SU-DHL-6 (cell line): Measurements from ENCODE around the gene MBD5.

Experiments used
- CTCF ChIP-seq: fragments of 200-600 bp; sonication (generic); IDR thresholded peaks from one replicate; pipeline ENCODE4 v1.5.1; 2017; ENCODE audit warnings: antibody characterized with exemption, mild to moderate bottlenecking, low read length, moderate library complexity; ENCODE audit not compliant: insufficient read depth, poor library complexity, severe bottlenecking
- EZH2phosphoT487 ChIP-seq: fragments of 200-600 bp; sonication (generic), shearing (Covaris generic); conservative IDR thresholded peaks from 2 replicates; pipeline ENCODE4 v1.6.1; 2018; ENCODE audit warnings: mild to moderate bottlenecking, antibody characterized with exemption, low read length, moderate library complexity, mixed read lengths

- TF ChIP-seq CTCF (no peak), EZH2phosphoT487 (no peak)
Measured at GRCh38 chr2:148526509-148527346, 505.8 kb downstream of the MBD5 start.
